Stimulated activated CD4-positive, alpha-beta T cell treated with anti-CD3 and anti-CD28 coated beads, Interleukin-1b, Interleukin-23, amount 100 ng/mL, for 4 hours (primary cell): Measurements from ENCODE around the gene ANKRD2.

Source experiments
- DNase-seq, 2 donors: peaks; one replicate each; pipeline ENCODE4 v3.0.0-alpha.2; 2020; ENCODE audit warnings: low read depth in 2 of 2

Gene ANKRD2

DNA sequence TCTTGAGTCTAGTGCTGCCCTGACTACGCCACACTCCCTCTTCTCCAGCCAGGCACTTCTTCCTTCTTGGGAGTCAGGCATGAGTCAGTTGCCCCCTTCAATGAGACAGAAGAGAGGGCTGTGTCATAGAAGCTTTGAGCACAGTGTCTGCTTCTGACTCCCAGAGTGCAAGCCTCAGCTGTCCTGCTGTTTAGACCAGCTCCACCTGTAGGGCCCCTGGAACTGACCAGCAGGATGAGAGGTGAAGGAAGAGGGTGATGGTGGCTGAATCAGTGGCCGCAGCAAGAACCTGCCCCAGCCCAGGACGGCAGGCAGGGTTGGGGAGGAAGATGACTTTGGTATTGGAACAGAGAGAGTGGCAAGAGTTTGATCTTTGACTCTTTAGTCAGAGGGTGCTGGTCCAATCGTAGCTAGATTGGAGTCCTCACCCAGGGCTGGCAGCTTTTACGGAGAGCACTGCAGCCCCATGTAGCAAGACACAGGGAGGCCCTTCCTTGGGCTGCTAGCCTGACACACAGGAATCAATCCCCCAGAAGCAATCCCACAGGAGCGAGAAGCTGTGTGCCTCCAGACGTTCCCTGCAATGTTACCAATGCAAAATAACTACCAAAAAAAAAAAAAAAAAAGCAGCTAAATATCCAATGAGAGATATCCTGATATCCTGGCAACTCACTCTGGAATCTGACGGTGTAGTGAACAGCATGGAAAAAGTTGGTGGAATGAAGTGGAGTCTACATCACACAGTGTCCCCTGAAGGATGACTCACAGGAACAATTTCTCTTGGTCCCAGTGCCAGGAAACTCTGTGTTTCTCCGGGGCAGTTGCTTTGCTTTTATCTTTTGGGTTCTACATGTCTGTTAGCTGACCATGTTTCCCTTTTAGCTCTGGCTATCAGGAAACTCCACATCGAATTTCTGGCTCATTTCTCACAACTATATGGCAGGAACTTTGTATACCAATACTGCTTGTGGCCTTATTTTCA lies 23.8 kb downstream of the ANKRD2 start:
- no peak for DNase-seq

DNA sequence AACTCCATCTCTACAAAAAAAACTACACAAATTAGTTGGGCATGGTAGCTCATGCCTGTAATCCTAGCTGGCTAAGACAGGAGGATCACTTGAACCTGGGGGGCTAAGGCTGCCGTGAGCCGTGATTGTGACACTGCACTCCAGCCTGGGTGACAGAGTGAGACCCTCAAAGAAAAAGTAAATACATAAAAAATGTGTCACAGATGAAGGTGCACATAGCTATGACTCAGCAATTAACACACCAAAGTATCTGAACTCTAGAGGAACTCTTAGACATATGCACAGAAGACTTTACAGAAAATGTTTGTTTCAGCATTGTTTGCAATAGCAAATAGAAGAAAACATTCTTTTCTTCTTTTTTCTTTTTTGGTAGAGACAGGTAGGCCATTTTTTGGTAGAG lies 25.2 kb downstream of the ANKRD2 start:
- no peak for DNase-seq

DNA sequence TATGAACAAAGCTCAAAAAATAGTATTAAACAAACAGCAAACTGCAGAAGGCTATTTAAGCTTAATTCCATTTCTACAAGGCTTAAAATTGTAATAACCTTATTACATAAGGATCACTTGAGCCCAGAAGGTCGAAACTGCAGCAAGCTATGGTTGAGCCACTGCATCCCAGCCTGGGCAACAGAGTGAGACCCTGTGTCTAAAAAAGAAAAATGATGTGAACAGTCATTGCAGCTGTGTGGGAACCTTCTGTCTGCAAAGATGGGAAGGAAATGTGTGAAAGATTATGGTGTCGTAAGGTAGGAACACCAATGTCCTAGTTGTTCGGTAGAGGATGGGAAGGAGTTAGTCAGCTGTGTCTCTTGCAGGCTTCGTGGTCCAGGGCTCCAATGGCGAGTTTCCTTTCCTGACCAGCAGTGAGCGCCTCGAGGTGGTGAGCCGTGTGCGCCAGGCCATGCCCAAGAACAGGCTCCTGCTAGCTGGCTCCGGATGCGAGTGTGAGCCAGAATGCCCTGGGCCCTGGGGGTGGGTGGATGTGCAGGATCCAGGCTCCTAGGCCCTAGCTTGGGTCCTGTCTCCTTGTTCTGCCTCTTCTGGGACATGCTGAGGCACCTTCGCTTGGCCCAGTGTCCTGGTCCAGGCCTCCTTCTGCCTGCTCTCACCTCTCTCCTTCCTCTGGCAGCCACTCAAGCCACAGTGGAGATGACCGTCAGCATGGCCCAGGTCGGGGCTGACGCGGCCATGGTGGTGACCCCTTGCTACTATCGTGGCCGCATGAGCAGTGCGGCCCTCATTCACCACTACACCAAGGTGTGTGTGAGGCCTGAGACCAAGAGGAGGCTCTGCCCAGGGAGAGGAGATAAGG lies 26.1 kb downstream of the ANKRD2 start:
- DNase-seq: no peak

DNA sequence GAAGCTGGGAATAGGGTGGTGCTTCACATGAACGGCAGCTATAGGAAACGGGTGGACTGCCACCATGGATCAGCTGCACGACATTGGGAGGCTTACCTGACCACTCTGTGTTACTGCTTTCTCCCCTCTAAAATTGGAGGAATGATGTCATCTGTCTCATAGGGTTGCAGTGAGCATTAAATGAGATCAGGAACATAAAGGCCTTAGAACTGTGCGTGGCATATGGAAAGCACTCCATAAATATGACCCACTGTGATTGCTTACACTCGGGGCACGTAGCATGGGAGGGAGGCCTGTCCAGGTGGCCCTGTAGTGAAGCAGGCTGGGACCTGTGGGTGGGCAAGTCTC lies 26.7 kb downstream of the ANKRD2 start:
- no peak for DNase-seq

DNA sequence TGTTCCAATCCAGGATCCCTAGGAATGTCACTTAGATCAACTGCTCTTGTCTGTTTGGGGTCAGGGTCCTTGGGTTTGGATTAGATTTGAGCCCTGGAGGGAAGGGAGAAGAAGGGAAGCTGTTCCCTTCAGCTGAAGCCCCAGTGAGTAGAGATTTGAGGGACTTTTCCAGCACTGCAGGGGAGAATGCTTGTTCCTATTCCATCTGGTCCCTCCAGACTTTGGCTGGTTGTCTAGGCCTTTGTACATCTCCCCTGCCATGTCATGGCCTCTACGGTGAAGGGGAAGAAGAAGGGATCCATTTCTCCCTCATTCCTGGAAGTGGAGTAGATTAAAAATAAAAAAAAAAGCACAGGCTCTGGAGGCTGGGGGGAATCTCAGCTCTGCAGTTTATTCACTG lies 28.0 kb downstream of the ANKRD2 start:
- no peak for DNase-seq

DNA sequence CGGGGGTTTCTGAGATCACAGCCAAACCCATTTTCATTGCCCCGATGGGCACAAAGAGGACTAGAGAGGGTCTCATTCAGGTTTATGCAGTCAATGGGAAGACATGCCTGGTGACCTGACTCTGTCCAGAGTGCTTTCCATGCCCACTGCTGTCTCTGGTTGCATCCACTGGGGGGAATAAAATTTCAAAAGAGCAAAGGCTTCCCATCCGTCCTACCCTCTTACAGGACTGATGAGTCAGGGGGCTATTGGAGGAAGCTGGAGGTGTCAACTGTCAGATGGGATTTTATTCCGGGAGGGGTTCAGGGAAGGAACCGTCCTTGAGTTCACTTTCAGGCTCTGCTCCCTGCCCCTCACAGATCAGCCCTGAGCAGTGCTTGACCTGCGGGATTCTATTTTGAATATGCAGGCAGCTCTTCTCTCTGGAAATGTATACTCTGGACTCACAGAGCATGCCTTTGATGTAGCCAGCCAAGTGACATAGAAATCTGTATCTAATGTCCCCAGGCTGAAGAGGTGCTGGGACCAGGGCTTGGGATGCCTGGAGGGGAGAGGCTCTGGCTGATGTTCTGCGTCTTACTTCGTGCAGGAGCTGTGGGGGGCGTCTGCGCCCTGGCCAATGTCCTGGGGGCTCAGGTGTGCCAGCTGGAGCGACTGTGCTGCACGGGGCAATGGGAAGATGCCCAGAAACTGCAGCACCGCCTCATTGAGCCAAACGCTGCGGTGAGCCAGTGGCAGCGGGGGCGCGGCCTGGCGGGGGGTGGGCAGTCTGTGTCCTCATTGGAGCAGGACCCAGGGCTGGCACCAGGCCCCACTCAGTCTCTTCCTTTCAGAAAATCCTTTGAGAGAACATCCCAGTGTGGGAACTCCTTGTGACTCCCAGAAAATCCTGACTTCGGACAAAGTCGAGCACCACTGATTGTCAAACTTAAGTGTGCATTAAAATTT lies 29.0 kb downstream of the ANKRD2 start:
- DNase-seq: no peak

DNA sequence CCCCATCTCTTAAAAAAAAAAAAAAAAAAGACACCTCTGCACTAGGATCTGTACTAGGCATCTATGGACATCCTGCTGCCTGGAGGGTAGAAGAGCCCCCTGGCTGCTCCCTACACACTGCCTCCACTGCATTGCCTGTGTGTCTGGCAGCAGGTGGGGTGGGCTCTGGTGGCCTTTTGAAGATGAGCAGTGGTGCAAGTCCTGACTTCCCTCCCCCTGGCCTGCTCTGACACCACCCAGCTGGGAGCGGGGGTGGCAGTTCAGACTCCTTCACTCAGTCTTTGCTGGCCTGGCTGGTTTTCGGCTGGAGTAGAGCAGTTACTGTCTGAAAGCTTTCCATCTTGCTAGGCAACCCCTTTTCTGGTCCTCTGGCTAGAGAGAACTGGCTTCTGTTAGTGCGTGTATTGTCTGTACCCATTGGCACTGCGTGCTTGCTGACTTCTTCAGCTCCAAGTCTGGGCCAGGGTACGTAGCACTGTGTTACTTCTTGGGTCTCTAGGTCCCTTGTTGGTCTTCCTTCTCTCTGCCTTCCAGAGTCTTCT lies 34.6 kb downstream of the ANKRD2 start:
- no peak for DNase-seq

DNA sequence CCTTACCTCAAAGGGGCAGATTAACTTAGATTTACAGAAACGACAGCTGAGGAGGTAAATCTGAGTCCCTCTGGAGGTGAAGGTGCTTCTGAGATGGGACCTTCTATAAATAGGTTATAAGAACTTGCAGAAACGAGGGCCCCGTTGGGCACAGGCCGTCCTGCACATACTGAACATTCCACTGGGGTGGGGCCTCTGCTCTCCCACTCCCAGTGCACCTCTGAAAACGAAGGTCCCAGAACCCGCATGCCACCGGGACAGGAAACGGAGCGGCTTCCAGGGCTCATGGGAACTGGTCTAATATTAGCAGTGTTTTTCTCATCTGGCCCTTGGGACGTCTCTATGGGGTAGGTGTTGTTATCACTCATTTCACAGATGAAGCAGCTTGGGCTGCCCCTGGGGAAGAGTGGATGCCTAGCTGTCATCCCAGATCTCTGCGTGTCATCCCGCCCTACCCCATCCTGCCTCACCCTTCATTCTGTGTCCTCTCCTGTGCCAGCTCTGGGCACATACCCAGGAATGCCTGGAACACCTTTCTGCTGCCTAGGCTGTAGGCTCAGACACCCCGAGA lies 36.5 kb downstream of the ANKRD2 start:
- no peak for DNase-seq

DNA sequence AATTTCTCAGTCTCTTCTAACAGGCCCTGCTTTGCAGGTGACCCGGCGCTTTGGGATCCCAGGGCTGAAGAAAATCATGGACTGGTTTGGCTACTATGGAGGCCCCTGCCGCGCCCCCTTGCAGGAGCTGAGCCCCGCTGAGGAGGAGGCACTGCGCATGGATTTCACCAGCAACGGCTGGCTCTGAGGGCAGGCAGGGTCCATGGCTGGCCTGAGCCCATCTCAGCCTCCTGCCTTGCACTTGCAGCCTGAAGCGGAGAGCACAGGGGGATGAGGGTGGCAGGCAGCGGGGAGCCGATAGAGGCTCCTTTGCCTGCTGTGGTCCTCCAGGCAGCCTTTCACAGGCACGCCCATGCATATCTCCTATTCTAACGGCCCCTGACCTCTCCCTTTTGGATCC lies 38.9 kb downstream of the ANKRD2 start:
- DNase-seq: no peak

DNA sequence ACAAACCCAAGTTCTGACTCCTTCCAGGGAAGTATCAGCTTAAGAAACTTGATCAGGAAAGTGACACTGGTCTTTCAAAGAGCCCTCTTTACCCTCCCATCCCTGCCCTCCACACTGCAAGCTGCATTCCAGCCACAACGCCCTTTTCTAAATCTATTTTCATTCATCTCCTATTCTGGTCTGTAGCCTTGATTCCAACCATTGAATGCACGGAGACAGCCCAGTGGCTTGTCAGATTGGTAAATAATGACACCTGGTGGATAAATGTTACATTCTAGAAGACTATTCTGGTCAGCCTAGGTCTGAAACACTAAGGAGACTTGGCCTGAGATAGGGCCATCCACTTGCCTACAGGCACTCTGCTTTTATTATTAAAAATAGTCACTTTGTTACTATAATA lies 39.8 kb downstream of the ANKRD2 start:
- no peak for DNase-seq

DNA sequence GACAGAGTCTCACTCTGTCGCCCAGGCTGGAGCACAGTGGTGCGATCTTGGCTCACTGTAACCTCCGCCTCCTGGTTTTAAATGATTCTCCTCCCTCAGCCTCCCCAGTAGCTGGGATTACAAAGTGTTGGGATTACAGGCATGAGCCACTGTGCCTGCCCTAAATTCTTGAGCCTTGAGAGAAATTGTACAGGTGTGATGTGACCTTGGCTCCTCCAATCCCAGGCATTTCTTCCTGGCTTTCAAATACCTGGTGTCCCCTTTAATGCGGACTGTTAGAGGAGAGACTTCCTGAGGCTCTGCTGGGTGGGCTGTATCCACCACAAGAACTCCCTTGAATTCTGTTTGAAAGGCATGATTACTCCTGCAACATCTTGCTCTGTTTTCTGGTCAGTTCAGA lies 45.7 kb downstream of the ANKRD2 start:
- no peak for DNase-seq

DNA sequence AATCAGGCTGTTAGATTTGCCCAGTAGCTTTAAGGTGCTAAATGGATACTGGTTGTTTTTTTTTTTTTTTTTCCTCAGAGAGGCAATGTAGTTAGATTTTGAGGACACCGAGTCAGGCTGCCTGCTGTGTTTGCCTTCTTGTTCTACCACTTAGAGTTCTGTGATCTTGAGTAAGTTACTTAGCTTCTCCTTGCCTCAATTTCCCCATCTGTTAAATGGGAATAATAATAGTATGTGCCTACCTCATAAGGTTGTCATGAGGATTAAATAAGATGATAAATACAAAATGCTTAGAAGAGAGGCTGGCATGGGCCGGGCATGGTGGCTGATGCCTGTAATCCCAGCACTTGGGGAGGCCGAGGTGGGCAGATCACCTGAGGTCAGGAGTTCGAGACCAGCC lies 46.2 kb downstream of the ANKRD2 start:
- no peak for DNase-seq

DNA sequence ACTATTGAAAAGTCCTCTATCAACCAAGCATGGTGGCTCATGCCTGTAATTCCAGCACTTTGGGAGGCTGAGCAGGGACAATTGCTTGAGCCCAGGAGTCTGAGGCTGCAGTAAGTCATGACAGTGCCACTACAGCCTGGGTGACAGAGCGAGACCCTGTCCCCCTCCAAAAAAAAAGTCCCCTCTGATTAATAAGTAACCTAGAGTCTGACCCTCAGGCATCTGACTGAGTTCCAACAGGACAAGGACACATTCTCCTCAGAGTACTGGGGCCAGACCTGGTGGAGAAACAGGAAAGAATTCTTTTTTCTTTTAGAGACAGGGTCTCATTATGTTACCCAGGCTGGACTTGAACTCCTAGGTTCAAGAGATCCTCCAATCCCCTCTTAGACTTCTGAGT lies 50.7 kb downstream of the ANKRD2 start:
- DNase-seq: no peak

DNA sequence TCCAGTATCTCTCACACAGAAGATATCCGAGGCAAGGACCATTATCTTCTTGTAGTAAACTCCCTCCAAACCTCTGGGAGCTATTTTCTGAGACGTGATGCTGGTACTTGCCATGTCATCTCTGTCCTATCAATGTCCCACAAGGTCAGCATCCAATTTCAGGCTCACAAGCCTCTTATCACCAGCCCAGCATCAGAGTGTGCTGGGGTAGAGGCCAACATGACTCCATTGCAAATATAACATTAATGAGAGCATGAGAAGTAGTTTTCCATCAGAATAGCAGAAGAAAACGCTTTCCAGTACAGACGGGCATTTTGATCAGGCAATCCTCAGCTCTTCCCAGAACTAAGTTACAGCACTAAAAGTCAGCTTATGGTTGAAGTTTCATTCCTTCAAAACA lies 55.2 kb downstream of the ANKRD2 start:
- DNase-seq: no peak

DNA sequence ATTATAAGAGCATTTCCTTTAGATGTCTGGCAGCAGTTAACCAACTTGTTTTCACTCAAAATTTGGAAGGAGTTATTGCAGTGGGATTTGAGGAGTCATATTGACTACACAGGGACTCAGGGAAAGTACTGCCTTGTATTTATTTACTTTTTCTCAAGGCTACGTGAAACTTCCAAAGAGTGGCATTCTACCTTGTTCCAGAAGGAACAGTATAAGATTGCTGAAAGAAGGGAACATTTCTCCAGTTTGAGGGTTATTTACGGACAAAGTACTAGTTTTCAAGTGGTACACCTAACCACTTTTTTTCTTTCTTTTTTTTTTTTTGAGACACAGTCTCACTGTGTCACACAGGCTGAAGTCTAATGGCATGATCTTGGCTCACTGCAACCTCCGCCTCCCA lies 55.6 kb downstream of the ANKRD2 start:
- DNase-seq: no peak

DNA sequence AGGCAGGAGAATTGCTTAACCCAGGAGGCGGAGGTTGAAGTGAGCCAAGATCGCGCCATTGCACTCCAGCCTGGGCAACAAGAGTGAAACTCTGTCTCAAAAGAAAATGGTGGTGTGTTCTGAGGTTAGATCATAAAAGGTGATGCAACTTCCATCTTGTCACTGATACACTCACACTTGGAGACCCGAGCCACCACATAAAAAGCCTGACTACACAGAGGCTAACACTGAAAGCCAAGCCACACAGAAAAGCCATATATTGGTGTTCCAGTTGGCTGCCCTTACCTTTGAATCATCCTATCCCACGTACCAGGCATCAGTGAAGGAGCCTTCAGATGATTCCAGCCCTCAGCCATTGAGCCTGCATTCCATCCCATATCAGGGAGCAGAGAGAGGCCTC lies 56.7 kb downstream of the ANKRD2 start:
- no peak for DNase-seq

DNA sequence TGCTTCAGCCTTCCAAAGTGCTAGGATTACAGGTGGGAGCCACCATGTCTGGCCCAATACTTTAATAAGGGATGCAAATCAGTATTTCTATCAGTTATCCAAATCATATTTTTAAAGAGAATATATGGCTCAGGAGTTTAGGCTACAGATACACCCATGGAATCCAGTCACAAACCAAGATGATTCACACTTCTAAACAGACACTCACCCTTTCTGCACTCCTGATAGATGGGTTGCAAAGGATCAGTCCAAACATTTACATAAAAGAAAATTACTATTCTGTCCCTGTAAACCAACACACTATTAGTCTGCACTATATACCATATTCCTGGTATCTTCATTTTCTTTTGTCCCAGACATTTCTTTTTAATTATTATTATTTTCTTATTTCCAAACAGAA lies 58.5 kb downstream of the ANKRD2 start:
- no peak for DNase-seq

DNA sequence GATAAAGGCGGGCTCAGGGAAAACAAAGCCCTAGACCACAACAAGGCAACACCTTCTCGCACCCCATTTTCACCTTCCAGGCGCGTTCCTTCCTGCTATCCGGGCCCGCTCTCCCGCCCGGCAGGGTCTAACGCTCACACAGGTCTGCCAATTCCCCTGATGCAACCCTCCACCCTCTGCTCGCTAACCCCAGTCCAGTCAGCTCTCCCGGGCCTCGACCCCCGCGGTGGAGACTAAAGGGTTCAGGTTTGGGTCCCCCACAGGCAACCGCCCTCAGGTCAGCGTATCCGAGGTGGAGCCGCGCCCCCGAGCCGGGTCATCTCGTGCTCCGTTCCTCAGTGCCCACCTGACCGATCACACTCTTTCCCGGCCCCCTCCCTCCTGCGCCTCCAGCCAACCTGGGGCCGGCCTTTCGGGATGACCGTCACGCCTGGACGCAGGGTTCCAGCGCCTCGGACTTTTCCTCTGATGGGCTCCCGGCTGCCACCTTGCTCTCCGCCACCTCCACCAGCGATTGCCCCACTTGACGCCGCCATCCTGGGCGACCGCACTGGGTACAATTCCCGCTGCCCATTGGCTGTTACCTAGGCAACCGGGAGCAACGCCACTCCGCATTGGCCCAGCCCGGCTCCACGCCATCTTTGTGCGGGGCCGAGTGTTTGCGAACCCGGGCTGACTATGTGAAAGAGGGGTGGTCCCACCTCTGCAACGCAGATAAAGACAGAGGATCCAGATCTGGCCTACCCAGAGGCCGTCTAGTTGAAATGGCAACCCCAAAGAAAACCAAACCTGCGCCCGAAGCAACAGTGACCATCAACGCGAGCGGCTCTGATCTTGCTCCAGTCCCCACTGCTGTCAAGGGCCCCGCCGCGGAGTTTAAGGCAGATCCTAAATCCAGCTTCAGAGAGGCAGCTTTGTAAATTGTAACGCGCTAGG lies 60.6 kb downstream of the ANKRD2 start, which contains the start of gene MORN4:
TSS of gene MORN4 (minus strand) at position 552 of the 936 bp plus-strand sequence. CDS start 13,847 bp downstream, outside the sequence.
- DNase-seq: peak; percentile 80 to 81
